ENCODE results near the gene HMSD.

HMSD gene

DNA sequence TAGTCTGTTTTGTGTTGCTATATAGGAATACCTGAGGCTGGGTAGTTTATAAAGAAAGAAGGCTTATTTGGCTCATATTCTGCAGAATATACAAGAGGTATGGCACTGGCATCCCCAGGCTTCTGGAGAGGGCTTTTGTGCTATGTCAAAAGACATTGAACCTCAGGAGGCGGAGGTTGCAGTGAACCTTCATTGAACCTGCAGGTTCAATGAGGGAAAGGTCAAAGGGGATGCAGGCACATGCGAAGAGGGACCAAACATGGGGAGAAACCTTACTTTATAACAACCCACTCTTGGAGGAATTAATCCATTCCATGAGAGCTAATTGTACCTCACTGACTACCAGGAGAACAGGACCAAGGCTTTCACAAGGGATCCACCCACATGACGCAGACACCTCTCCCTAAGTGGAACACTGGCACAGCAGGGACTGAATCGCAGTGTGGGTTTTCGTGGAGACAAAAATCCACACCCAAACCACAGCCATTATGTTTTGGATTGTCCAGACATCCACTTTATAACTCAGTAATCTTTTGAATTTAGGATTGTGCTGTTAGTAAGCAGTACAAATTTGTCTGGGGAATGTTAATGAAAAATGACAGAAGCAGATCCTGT is 16.7 kb downstream of the HMSD start:
- TF ChIP-seq, protein P1, sequence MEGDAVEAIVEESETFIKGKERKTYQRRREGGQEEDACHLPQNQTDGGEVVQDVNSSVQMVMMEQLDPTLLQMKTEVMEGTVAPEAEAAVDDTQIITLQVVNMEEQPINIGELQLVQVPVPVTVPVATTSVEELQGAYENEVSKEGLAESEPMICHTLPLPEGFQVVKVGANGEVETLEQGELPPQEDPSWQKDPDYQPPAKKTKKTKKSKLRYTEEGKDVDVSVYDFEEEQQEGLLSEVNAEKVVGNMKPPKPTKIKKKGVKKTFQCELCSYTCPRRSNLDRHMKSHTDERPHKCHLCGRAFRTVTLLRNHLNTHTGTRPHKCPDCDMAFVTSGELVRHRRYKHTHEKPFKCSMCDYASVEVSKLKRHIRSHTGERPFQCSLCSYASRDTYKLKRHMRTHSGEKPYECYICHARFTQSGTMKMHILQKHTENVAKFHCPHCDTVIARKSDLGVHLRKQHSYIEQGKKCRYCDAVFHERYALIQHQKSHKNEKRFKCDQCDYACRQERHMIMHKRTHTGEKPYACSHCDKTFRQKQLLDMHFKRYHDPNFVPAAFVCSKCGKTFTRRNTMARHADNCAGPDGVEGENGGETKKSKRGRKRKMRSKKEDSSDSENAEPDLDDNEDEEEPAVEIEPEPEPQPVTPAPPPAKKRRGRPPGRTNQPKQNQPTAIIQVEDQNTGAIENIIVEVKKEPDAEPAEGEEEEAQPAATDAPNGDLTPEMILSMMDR (IDR thresholded peaks at IDR 0.05; ENCODE audit: low read depth, low read length) = no peak
- H3K4me3 ChIP-seq (replicated peaks in 1 of 2; ENCODE audit: low read depth in 2 of 2, low read length in 2 of 2) = no peak overlapping the region
- peak in 1 of 2 donors; percentile 36 for DNase-seq (ENCODE audit: low read depth in 2 of 2)

DNA sequence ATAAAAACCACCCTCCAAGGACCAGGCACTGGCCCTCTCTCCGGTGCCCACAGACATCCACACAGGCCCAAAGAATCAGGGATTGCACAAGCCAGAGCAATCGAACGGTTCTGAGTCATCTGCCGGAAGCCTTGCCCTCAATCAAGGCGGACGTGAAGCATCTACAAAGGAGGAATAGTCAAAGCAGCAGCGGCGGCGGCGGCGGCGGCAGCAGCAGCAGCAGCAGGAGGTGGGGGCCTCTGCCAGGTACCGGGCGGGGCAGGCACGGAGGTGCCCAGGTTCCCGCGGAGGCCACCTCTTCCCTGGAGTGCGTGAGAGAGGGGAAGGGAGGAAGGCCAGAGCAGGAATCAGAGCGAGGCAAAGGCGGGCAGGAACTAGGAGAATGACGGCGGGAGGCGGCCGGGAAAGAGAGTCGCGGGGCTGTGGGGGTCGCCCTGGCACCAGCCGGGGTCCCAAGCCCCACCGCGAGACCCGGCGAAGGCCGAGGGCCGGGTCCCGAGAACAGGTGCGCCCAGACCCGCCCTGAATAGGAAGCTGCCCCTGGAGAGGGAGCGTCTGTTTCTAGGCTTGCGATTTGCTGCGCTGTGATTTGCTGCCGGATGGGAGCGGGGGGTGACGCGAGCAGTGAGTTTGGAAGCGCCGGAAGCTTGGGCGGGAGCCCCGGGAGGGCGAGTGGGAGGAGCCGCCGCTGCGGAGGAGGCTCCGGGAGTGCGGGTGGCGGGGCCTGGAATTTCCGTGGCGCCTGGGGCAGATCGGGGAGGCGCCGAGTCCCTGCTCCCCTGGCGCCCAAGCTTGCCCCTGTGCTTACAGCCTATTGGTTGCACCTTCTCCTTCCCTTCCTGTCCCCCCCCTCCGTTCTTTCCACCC is 21.1 kb downstream of the HMSD start, which contains the start of gene SERPINB8:
Gene SERPINB8 (plus strand): TSS at position 140 of the 867 bp plus-strand sequence. CDS start 8,228 bp downstream, outside the sequence.
- TF ChIP-seq, protein P1 (IDR thresholded peaks at IDR 0.05; ENCODE audit: low read depth, low read length) = no peak

DNA sequence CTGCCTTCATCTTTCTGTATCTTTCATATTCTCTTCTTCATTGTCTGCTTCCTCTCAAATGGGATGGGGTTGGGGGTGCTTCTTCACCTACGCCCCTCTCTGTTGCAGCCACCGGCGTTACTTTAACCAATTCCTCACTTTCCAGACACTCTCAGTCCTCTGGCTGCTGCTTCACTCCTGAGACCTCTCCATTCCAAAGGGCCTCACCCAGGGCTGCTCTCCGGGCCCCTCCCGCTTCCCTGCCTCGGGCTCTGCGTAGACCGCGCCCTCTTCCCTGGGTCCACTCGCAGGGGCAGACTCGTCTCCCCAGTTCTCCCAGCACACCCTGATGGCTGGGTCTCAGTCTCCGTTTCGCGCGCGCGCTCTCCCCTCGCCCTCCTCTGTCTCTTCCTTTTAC is 21.7 kb downstream of the HMSD start:
- TF ChIP-seq, protein P1 (IDR thresholded peaks at IDR 0.05; ENCODE audit: low read depth, low read length) = no peak
- DNase-seq (ENCODE audit: low read depth in 2 of 2) = peak in 1 of 2 donors; percentile 57
- H3K4me3 ChIP-seq (replicated peaks in 1 of 2; ENCODE audit: low read depth in 2 of 2, low read length in 2 of 2) = peak overlapping the region; percentile 86 to 89

More for the DNA sequence above, 21.1 kb downstream of the HMSD start, which contains the start of gene SERPINB8:
- H3K4me3 ChIP-seq (replicated peaks in 1 of 2; ENCODE audit: low read depth in 2 of 2, low read length in 2 of 2) = peak within 1 kb of the TSS; percentile 86 to 89
- DNase-seq (ENCODE audit: low read depth in 2 of 2) = peak; percentile 94 to 96

DNA sequence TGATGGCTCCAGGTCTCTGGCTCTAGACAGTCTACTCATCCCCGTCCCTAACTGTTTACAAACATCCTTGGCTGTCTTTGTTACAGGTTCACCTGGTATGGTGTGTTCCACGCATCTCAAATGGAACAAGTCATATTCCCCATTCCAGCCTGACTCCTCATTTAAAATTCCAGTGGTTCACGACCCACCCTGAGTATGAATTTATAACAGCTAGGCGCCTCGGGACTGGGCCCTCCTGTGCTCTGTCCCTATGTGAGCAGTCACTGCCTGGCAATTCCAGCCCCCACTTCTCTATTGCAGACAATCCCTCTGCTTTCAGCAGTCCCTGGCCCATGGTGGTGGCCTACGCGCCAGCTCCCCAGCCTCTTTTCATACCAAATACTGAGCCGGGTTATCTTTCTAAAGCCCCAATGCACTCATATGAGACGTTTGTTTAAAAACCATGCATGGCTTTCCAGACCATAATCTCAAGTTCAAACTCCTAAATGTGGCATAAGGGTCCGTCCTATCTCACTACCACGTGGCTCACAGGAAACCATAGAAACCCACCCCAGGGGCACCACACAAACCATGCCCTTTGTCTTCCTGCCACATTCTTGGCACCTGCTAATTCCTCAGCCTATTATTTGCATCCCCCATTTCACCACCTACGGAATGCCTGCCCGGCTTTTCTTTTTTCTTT is 22.4 kb downstream of the HMSD start:
- no peak for DNase-seq (ENCODE audit: low read depth in 2 of 2)
- TF ChIP-seq, protein P1 (IDR thresholded peaks at IDR 0.05; ENCODE audit: low read depth, low read length) = no peak
- peak overlapping the region; percentile 86 to 89 for H3K4me3 ChIP-seq (replicated peaks in 1 of 2; ENCODE audit: low read depth in 2 of 2, low read length in 2 of 2)

DNA sequence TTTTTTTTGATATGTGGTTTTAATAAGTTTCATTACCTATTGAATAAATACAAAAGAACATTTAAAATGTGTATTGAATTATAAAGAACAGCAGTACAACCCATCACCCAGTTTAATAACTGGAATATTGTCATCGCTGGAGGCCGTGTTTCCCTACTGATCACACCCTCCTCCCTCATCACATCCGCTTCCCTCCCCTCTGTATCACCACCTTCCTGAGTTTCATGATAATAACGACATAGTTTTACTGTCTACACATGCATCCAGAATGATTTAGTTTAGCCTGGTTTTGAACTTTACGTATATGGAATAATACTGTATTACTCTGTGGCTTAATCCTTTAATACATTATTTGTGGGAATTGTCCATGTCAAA is 22.9 kb downstream of the HMSD start:
- H3K4me3 ChIP-seq (replicated peaks in 1 of 2; ENCODE audit: low read depth in 2 of 2, low read length in 2 of 2) = no peak overlapping the region
- TF ChIP-seq, protein P1 (IDR thresholded peaks at IDR 0.05; ENCODE audit: low read depth, low read length) = no peak
- no peak for DNase-seq (ENCODE audit: low read depth in 2 of 2)

DNA sequence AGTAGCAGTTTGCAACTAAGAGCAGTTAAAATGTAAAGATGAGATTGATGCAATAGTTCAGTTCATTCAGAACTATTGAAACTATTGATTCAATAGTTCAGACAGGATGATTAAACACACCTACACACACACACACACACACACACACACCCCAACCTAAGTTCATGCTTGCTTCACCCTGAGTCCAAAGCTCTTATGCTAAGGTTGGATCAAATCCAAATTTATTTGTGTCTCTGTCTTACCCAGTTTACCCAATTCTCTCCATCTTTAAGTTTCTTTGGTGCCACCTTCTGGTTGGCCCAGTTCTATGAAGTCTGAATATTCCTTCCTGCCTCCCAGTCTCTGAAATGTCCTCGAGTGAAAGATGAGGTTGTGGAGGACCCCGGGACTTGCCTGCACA is 25.9 kb downstream of the HMSD start:
- no peak overlapping the region for H3K4me3 ChIP-seq (replicated peaks in 1 of 2; ENCODE audit: low read depth in 2 of 2, low read length in 2 of 2)
- TF ChIP-seq, protein P1 (IDR thresholded peaks at IDR 0.05; ENCODE audit: low read depth, low read length) = peak; percentile 38
- DNase-seq (ENCODE audit: low read depth in 2 of 2) = peak; percentile 63 to 65
